Activated B cell treated with CpG ODN at 0.5 μM for 24 hours (primary cell): Measurements from ENCODE around the gene NAALADL2. TPM values are rescaled to one million over a fixed set of nuclear protein-coding genes. Genes with fewer than 3 reads are reported as not detected.
"Not testable (repeated sequence)": the region's sequence is repeated elsewhere in the genome, so short reads cannot be mapped to it uniquely, and the experiment has no call there.

Experiments
- ATAC-seq: fragments of 200-7000 bp; cut with Tn5 transposase; one replicate; pipeline ENCODE4 v1.10.0; 2021; ENCODE audit warnings: low read depth, mild to moderate bottlenecking, moderate library complexity
- CTCF ChIA-PET: fragments of 350-600 bp; sonication (Branson Sonifier 250); formaldehyde crosslinking; loops from one replicate; lab custom pipeline; 2021; ENCODE audit warnings: antibody characterized with exemption; lab: Charles Lee
- POLR2A ChIA-PET: fragments of 350-600 bp; sonication (Branson Sonifier 250); formaldehyde crosslinking; loops from one replicate; lab custom pipeline; 2021; ENCODE audit warnings: antibody characterized with exemption; lab: Charles Lee
- DNase-seq: peaks from one replicate; pipeline ENCODE4 v3.0.0; 2022
- H3K27ac Mint-ChIP-seq: one replicate; pipeline ENCODE4 v1.8.0; 2020; ENCODE audit warnings: mixed read lengths
- H3K27me3 Mint-ChIP-seq: one replicate; pipeline ENCODE4 v1.8.0; 2021; ENCODE audit warnings: mixed read lengths
- H3K36me3 Mint-ChIP-seq: one replicate; pipeline ENCODE4 v1.8.0; 2021; ENCODE audit warnings: low read depth, mixed read lengths
- H3K4me1 Mint-ChIP-seq: one replicate; pipeline ENCODE4 v1.8.0; 2021; ENCODE audit warnings: mixed read lengths
- H3K4me3 Mint-ChIP-seq: one replicate; pipeline ENCODE4 v1.8.0; 2020; ENCODE audit warnings: mild to moderate bottlenecking, mixed read lengths
- H3K9me3 Mint-ChIP-seq: one replicate; pipeline ENCODE4 v1.8.0; 2020; ENCODE audit warnings: mixed read lengths
- intact Hi-C: fragments of 100-400 bp; cut with micrococcal nuclease; formaldehyde crosslinking; loops from one replicate; pipeline ENCODE4 v1.15.1; 2024
- total RNA-seq: library from RNA; stranded (reverse); gene quantifications from 2 replicates; pipeline ENCODE4 v1.2.3, GENCODE V29; 2022
- TF ChIP-seq, protein P1 (sequence below): fragments of 200-600 bp; IDR thresholded peaks from one replicate; pipeline ENCODE4 v1.8.0; 2022; ENCODE audit warnings: antibody characterized with exemption, mild to moderate bottlenecking

The NAALADL2 gene
- total RNA-seq, 1 donor from 2014 or later = not detected

GRCh38 chr3:175826759-175827158, 967.6 kb downstream of the NAALADL2 start:
- no peaks in the 10 kb centered on the region for H3K36me3 Mint-ChIP-seq
- no peaks in the 10 kb centered on the region for H3K27me3 Mint-ChIP-seq
- ChIA-PET CTCF (no interaction called here), POLR2A (no interaction called here)
- no peaks in the 10 kb centered on the region for H3K4me1 Mint-ChIP-seq
- H3K4me3 Mint-ChIP-seq = no peak overlapping the region
- H3K9me3 Mint-ChIP-seq = peaks cover 4% of the 10 kb centered on the region
- TF ChIP-seq, protein P1, sequence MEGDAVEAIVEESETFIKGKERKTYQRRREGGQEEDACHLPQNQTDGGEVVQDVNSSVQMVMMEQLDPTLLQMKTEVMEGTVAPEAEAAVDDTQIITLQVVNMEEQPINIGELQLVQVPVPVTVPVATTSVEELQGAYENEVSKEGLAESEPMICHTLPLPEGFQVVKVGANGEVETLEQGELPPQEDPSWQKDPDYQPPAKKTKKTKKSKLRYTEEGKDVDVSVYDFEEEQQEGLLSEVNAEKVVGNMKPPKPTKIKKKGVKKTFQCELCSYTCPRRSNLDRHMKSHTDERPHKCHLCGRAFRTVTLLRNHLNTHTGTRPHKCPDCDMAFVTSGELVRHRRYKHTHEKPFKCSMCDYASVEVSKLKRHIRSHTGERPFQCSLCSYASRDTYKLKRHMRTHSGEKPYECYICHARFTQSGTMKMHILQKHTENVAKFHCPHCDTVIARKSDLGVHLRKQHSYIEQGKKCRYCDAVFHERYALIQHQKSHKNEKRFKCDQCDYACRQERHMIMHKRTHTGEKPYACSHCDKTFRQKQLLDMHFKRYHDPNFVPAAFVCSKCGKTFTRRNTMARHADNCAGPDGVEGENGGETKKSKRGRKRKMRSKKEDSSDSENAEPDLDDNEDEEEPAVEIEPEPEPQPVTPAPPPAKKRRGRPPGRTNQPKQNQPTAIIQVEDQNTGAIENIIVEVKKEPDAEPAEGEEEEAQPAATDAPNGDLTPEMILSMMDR = no peak
- intact Hi-C loops = no loop called here
- ATAC-seq (no peak), DNase-seq (no peak)
- no peak overlapping the region for H3K27ac Mint-ChIP-seq

DNA sequence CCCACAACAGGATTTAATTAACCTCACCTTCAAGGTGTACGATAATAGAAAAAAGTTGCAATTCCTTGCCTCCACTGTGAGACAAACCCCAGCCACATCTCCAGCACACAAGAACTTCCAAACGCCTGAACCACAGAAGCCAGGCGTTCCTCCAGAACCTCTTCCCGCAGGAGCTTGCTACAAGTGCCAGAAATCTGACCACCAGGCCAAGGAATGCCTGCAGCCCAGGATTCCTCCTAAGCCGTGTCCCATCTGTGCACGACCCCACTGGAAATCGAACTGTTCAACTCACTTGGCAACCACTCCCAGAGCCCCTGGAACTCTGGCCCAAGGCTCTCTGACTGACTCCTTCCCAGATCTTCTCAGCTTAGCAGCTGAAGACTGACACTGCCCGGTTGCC, 970.7 kb downstream of the NAALADL2 start:
- DNase-seq, H3K4me3 Mint-ChIP-seq, H3K36me3 Mint-ChIP-seq, POLR2A ChIA-PET, H3K9me3 Mint-ChIP-seq, intact Hi-C loops, H3K4me1 Mint-ChIP-seq, H3K27ac Mint-ChIP-seq, CTCF ChIA-PET, ATAC-seq, H3K27me3 Mint-ChIP-seq: not testable (repeated sequence)

- CTCF ChIA-PET, H3K27ac Mint-ChIP-seq, H3K9me3 Mint-ChIP-seq, H3K4me3 Mint-ChIP-seq, H3K27me3 Mint-ChIP-seq, H3K4me1 Mint-ChIP-seq, ATAC-seq, intact Hi-C loops, POLR2A ChIA-PET, H3K36me3 Mint-ChIP-seq, DNase-seq: not testable (repeated sequence)
These were observed 976.6 kb downstream of the NAALADL2 start for GRCh38 chr3:175835763-175836162.

DNA sequence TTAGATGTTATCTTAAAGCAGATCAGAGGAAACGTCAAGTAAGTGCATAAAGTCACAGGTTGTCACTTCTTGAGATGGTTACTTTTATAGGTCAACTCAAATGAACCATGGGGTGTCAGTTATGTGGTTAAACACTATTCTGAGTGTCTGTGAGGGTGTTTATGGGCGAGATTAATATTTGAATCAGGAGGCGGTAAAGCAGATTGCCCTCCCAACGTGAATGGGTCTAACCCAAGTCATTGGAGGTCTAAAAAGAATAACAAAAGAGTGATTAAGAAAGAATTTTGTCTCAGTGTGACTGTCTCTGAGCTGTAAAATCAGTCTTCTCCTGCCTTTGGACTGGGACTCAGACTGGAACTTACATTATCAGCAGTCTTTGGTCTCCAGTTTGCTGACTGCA, 977.5 kb downstream of the NAALADL2 start:
- ChIA-PET POLR2A (no interaction called here), CTCF (no interaction called here)
- Mint-ChIP-seq H3K36me3 (no peaks in the 10 kb centered on the region), H3K4me3 (no peak overlapping the region), H3K4me1 (no peaks in the 10 kb centered on the region), H3K27me3 (no peaks in the 10 kb centered on the region), H3K9me3 (no peaks in the 10 kb centered on the region), H3K27ac (no peak overlapping the region)
- TF ChIP-seq, protein P1 = no peak
- ATAC-seq (no peak), DNase-seq (no peak)
- intact Hi-C loops = no loop called here

DNA sequence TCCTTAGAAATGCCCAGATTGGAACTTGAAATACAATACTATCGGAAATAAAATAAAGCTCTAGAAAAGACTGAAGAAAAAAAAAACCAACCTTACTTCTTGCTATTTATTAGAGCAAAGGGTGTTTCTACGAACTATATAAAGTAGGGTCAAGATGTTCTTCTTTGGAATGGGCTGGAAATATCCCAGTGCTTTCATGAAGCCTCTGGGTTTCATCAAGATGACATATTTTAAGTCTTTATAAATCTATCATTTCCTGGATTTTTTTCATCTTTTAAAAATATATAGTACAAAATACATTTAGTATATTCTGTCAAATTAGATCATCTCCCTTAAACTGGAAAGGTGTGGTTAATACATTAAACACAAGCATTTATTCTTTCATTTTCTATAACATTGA, 978.8 kb downstream of the NAALADL2 start:
- CTCF ChIA-PET = no interaction called here

GRCh38 chr3:175839366-175840005, 980.4 kb downstream of the NAALADL2 start:
- POLR2A ChIA-PET = no interaction called here
- CTCF ChIA-PET = no interaction called here
- no peak overlapping the region for H3K4me3 Mint-ChIP-seq
- intact Hi-C loops = no loop called here
- no peak overlapping the region for H3K27ac Mint-ChIP-seq
- ATAC-seq (no peak), DNase-seq (no peak)
- TF ChIP-seq, protein P1 = no peak
- no peaks in the 10 kb centered on the region for H3K36me3 Mint-ChIP-seq
- H3K4me1 Mint-ChIP-seq = no peaks in the 10 kb centered on the region
- no peaks in the 10 kb centered on the region for H3K9me3 Mint-ChIP-seq
- no peaks in the 10 kb centered on the region for H3K27me3 Mint-ChIP-seq

More for the DNA sequence above, 978.8 kb downstream of the NAALADL2 start:
- ATAC-seq (no peak), DNase-seq (no peak)
- Mint-ChIP-seq H3K9me3 (no peaks in the 10 kb centered on the region), H3K4me3 (no peak overlapping the region), H3K27me3 (no peaks in the 10 kb centered on the region), H3K36me3 (no peaks in the 10 kb centered on the region), H3K27ac (no peak overlapping the region), H3K4me1 (no peaks in the 10 kb centered on the region)
- TF ChIP-seq, protein P1 = no peak
- POLR2A ChIA-PET = no interaction called here
- intact Hi-C loops = no loop called here
